ENCODE data around the gene PRR36.

PRR36 gene

GRCh38 chr19:7912697-7913564, 38.7 kb upstream of the PRR36 start:
- DNase-seq = no peak

GRCh38 chr19:7912144-7912696, 38.0 kb upstream of the PRR36 start:
- no peak for DNase-seq

- no peak for DNase-seq
These were observed 37.4 kb upstream of the PRR36 start for GRCh38 chr19:7911508-7912143.

- no peak for DNase-seq
These were observed 36.4 kb upstream of the PRR36 start for GRCh38 chr19:7910321-7911161.

GRCh38 chr19:7909471-7910067, 35.4 kb upstream of the PRR36 start:
- DNase-seq = no peak

- no peak for DNase-seq
These were observed 34.7 kb upstream of the PRR36 start for GRCh38 chr19:7908742-7909461.

GRCh38 chr19:7908078-7908699, 34.0 kb upstream of the PRR36 start:
- no peak for DNase-seq

GRCh38 chr19:7907544-7907943, 33.4 kb upstream of the PRR36 start:
- DNase-seq = no peak

GRCh38 chr19:7907122-7907521, 32.9 kb upstream of the PRR36 start:
- DNase-seq = no peak

- DNase-seq = no peak
These were observed 31.7 kb upstream of the PRR36 start for GRCh38 chr19:7905859-7906258.

- DNase-seq = no peak
These were observed 31.1 kb upstream of the PRR36 start for GRCh38 chr19:7905268-7905667.

GRCh38 chr19:7904074-7905020, 30.2 kb upstream of the PRR36 start:
- DNase-seq = no peak

GRCh38 chr19:7903244-7904073, 29.3 kb upstream of the PRR36 start, which contains the start of gene MAP2K7:
MAP2K7 (plus strand) TSS chr19:7903877; CDS start chr19:7903945, 68 bp downstream.
- DNase-seq = peak; percentile 94

GRCh38 chr19:7902796-7903243, 28.6 kb upstream of the PRR36 start:
- DNase-seq = no peak

- DNase-seq = no peak
These were observed 27.1 kb upstream of the PRR36 start for GRCh38 chr19:7901337-7901736.

GRCh38 chr19:7900931-7901330, 26.7 kb upstream of the PRR36 start:
- DNase-seq = no peak

GRCh38 chr19:7900401-7900870, 26.2 kb upstream of the PRR36 start:
- no peak for DNase-seq

- DNase-seq = no peak
These were observed 25.7 kb upstream of the PRR36 start for GRCh38 chr19:7899751-7900378.

- no peak for DNase-seq
These were observed 24.8 kb upstream of the PRR36 start for GRCh38 chr19:7898967-7899366.

Data from NCI-H526 treated with DMSO at 0.1 percent for 48 hours (cell line).